Measurements from ENCODE around the gene RPS5.

Gene RPS5

DNA sequence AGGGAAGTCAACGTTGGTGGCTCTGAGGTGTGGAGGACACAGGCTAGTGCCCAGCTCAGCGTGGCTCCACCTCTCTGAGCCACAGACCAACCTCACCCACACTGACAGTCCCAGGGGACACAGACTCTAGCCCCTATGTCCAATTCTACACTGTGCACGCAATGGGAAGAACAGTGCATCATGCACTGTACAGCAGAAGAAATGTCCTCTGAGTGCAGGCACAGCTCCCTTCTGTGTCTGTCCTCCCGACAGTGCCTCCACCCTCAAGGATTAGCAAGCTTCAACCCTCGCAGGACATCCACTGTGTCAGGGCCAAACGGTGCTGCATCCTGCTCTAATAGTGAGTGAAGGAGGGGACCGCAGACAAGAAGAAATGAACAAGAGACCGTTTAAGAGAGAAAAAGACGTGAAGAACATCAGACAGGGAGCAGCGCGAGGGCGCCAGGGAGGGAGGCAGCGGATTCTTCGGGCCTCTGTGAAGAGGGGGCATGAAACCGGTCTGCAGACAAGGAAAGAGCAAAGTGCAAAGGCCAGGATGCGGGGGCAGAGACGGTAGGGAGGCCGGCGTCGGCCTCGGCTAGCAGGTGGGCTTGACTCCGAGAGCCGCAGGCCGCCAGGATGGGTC lies 6.9 kb upstream of the RPS5 start:
- H3K9me3 ChIP-seq (ENCODE audit: insufficient read depth, low read depth, low read length): no peaks in the 10 kb centered on the region
- peak overlapping the region; percentile 55 for H4K12ac ChIP-seq (ENCODE audit: low read depth, low read length)
- H4K91ac ChIP-seq (ENCODE audit: low read depth, low read length): peak overlapping the region; percentile 48
- H2BK12ac ChIP-seq (ENCODE audit: low read length): no peak overlapping the region
- no peak overlapping the region for H3K23ac ChIP-seq (ENCODE audit: low read length)
- H4K8ac ChIP-seq (ENCODE audit: low read depth, low read length): peak overlapping the region; percentile 91
- H2BK5ac ChIP-seq (ENCODE audit: low read depth, low read length, poor library complexity): no peak overlapping the region
- H3K18ac ChIP-seq (ENCODE audit: low read length): peak overlapping the region; percentile 27
- H2AK5ac ChIP-seq (ENCODE audit: low read length): peak overlapping the region; percentile 25
- peak in 1 of 2 donors; percentile 10 for DNase-seq
- H2BK120ac ChIP-seq (ENCODE audit: insufficient read depth, low read length, poor library complexity): no peak overlapping the region
- H3K79me1 ChIP-seq (ENCODE audit: low read length): peaks cover 6% of the 10 kb centered on the region
- H3K27me3 ChIP-seq (ENCODE audit: insufficient read depth, low read length): no peaks in the 10 kb centered on the region
- peak overlapping the region; percentile 59 for H3K14ac ChIP-seq (ENCODE audit: low read length)
- H2AFZ ChIP-seq (ENCODE audit: insufficient read depth, low read length, poor library complexity): peak overlapping the region; percentile 68
- WGBS (ENCODE audit: extremely low coverage, insufficient coverage, insufficient read length): no CpG with 5 or more reads among the region's 24 CpGs
- H3K4me3 ChIP-seq (ENCODE audit: low read depth, low read length): peak overlapping the region; percentile 84
- H3K4ac ChIP-seq (ENCODE audit: low read depth, low read length): peak overlapping the region; percentile 18
- peak overlapping the region; percentile 93 for H3K4me2 ChIP-seq (ENCODE audit: low read length)
- H3K79me2 ChIP-seq (ENCODE audit: control insufficient read depth, insufficient read depth, low read length, poor library complexity): no peaks in the 10 kb centered on the region
- H3K9ac ChIP-seq (ENCODE audit: low read length): peak overlapping the region; percentile 83
- peaks cover 13 to 18% of the 10 kb centered on the region in 2 experiments for H3K4me1 ChIP-seq (ENCODE audit: control insufficient read depth in 1 of 2, insufficient read depth in 2 of 2, low read length in 2 of 2)
- H3K36me3 ChIP-seq (ENCODE audit: control insufficient read depth in 1 of 2, insufficient read depth in 2 of 2, low read length in 2 of 2): no peaks in the 10 kb centered on the region
- peak overlapping the region; percentile 68 for H3K27ac ChIP-seq (ENCODE audit: low read depth, low read length)

- H3K27me3 ChIP-seq (ENCODE audit: insufficient read depth, low read length): no peaks in the 10 kb centered on the region
- no CpG with 5 or more reads among the region's 83 CpGs for WGBS (ENCODE audit: extremely low coverage, insufficient coverage, insufficient read length)
- H2AK5ac ChIP-seq (ENCODE audit: low read length): peak within 1 kb of the TSS; percentile 37
- no peak within 1 kb of the TSS for H3K23ac ChIP-seq (ENCODE audit: low read length)
- peak within 1 kb of the TSS; percentile 91 for H4K8ac ChIP-seq (ENCODE audit: low read depth, low read length)
- peak within 1 kb of the TSS; percentile 85 for H3K9ac ChIP-seq (ENCODE audit: low read length)
- peak within 1 kb of the TSS; percentile 79 for H4K12ac ChIP-seq (ENCODE audit: low read depth, low read length)
- H3K79me2 ChIP-seq (ENCODE audit: control insufficient read depth, insufficient read depth, low read length, poor library complexity): no peaks in the 10 kb centered on the region
- no peaks in the 10 kb centered on the region for H3K36me3 ChIP-seq (ENCODE audit: control insufficient read depth in 1 of 2, insufficient read depth in 2 of 2, low read length in 2 of 2)
- H2BK120ac ChIP-seq (ENCODE audit: insufficient read depth, low read length, poor library complexity): peak within 1 kb of the TSS; percentile 21
- peak within 1 kb of the TSS; percentile 63 for H3K14ac ChIP-seq (ENCODE audit: low read length)
- peak within 1 kb of the TSS; percentile 68 for H3K27ac ChIP-seq (ENCODE audit: low read depth, low read length)
- H3K4ac ChIP-seq (ENCODE audit: low read depth, low read length): peak within 1 kb of the TSS; percentile 54
- H3K9me3 ChIP-seq (ENCODE audit: insufficient read depth, low read depth, low read length): no peaks in the 10 kb centered on the region
- H4K91ac ChIP-seq (ENCODE audit: low read depth, low read length): peak within 1 kb of the TSS; percentile 53
- peaks cover 15 to 25% of the 10 kb centered on the region in 2 experiments for H3K4me1 ChIP-seq (ENCODE audit: control insufficient read depth in 1 of 2, insufficient read depth in 2 of 2, low read length in 2 of 2)
- H2BK5ac ChIP-seq (ENCODE audit: low read depth, low read length, poor library complexity): peak within 1 kb of the TSS; percentile 70
- peak; percentile 100 for DNase-seq
- H2BK12ac ChIP-seq (ENCODE audit: low read length): no peak within 1 kb of the TSS
- peak within 1 kb of the TSS; percentile 68 for H2AFZ ChIP-seq (ENCODE audit: insufficient read depth, low read length, poor library complexity)
- H3K4me2 ChIP-seq (ENCODE audit: low read length): peak within 1 kb of the TSS; percentile 93
- peak within 1 kb of the TSS; percentile 65 for H3K18ac ChIP-seq (ENCODE audit: low read length)
- H3K79me1 ChIP-seq (ENCODE audit: low read length): peaks cover 6% of the 10 kb centered on the region
- H3K4me3 ChIP-seq (ENCODE audit: low read depth, low read length): peak within 1 kb of the TSS; percentile 84
These were observed 6.2 kb upstream of the RPS5 start, which contains the start of gene ZNF837 for GRCh38 chr19:58380662-58381459. ZNF837 (minus strand) TSS chr19:58381030; CDS start chr19:58369332, 11,698 bp downstream.

- WGBS (ENCODE audit: extremely low coverage, insufficient coverage, insufficient read length): no CpG with 5 or more reads among the region's 26 CpGs
These were observed 5.4 kb upstream of the RPS5 start for GRCh38 chr19:58381460-58382212.

GRCh38 chr19:58382997-58383603 lies 4.0 kb upstream of the RPS5 start:
- no peak overlapping the region for H3K18ac ChIP-seq (ENCODE audit: low read length)
- no peak overlapping the region for H3K14ac ChIP-seq (ENCODE audit: low read length)
- H3K79me1 ChIP-seq (ENCODE audit: low read length): peaks cover 17% of the 10 kb centered on the region
- H3K36me3 ChIP-seq (ENCODE audit: control insufficient read depth in 1 of 2, insufficient read depth in 2 of 2, low read length in 2 of 2): peaks cover 1% of the 10 kb centered on the region in 2 experiments
- H3K27ac ChIP-seq (ENCODE audit: low read depth, low read length): no peak overlapping the region
- H3K9me3 ChIP-seq (ENCODE audit: insufficient read depth, low read depth, low read length): no peaks in the 10 kb centered on the region
- H3K9ac ChIP-seq (ENCODE audit: low read length): no peak overlapping the region
- no peak overlapping the region for H3K4me3 ChIP-seq (ENCODE audit: low read depth, low read length)
- H4K8ac ChIP-seq (ENCODE audit: low read depth, low read length): no peak overlapping the region
- peaks cover 23 to 34% of the 10 kb centered on the region in 2 experiments for H3K4me1 ChIP-seq (ENCODE audit: control insufficient read depth in 1 of 2, insufficient read depth in 2 of 2, low read length in 2 of 2)
- no peaks in the 10 kb centered on the region for H3K27me3 ChIP-seq (ENCODE audit: insufficient read depth, low read length)
- no peak overlapping the region for H3K23ac ChIP-seq (ENCODE audit: low read length)
- H4K12ac ChIP-seq (ENCODE audit: low read depth, low read length): no peak overlapping the region
- no peak overlapping the region for H2BK5ac ChIP-seq (ENCODE audit: low read depth, low read length, poor library complexity)
- H2AFZ ChIP-seq (ENCODE audit: insufficient read depth, low read length, poor library complexity): no peak overlapping the region
- no CpG with 5 or more reads among the region's 6 CpGs for WGBS (ENCODE audit: extremely low coverage, insufficient coverage, insufficient read length)
- peaks cover 15% of the 10 kb centered on the region for H3K79me2 ChIP-seq (ENCODE audit: control insufficient read depth, insufficient read depth, low read length, poor library complexity)
- no peak for DNase-seq
- no peak overlapping the region for H4K91ac ChIP-seq (ENCODE audit: low read depth, low read length)
- no peak overlapping the region for H2AK5ac ChIP-seq (ENCODE audit: low read length)
- H2BK120ac ChIP-seq (ENCODE audit: insufficient read depth, low read length, poor library complexity): no peak overlapping the region
- no peak overlapping the region for H3K4ac ChIP-seq (ENCODE audit: low read depth, low read length)
- no peak overlapping the region for H3K4me2 ChIP-seq (ENCODE audit: low read length)
- no peak overlapping the region for H2BK12ac ChIP-seq (ENCODE audit: low read length)

More at GRCh38 chr19:58381460-58382212, 5.4 kb upstream of the RPS5 start:
- peak overlapping the region; percentile 37 for H2AK5ac ChIP-seq (ENCODE audit: low read length)
- H3K9me3 ChIP-seq (ENCODE audit: insufficient read depth, low read depth, low read length): no peaks in the 10 kb centered on the region
- H3K27ac ChIP-seq (ENCODE audit: low read depth, low read length): no peak overlapping the region
- no peaks in the 10 kb centered on the region for H3K27me3 ChIP-seq (ENCODE audit: insufficient read depth, low read length)
- H3K9ac ChIP-seq (ENCODE audit: low read length): peak overlapping the region; percentile 0
- H3K18ac ChIP-seq (ENCODE audit: low read length): no peak overlapping the region
- peak overlapping the region; percentile 64 for H3K4me3 ChIP-seq (ENCODE audit: low read depth, low read length)
- peaks cover 6% of the 10 kb centered on the region for H3K79me2 ChIP-seq (ENCODE audit: control insufficient read depth, insufficient read depth, low read length, poor library complexity)
- H4K91ac ChIP-seq (ENCODE audit: low read depth, low read length): no peak overlapping the region
- no peak for DNase-seq
- no peak overlapping the region for H2BK120ac ChIP-seq (ENCODE audit: insufficient read depth, low read length, poor library complexity)
- H3K4ac ChIP-seq (ENCODE audit: low read depth, low read length): peak overlapping the region; percentile 54
- H2BK5ac ChIP-seq (ENCODE audit: low read depth, low read length, poor library complexity): no peak overlapping the region
- no peak overlapping the region for H3K23ac ChIP-seq (ENCODE audit: low read length)
- peak overlapping the region; percentile 25 for H2AFZ ChIP-seq (ENCODE audit: insufficient read depth, low read length, poor library complexity)
- peak overlapping the region; percentile 63 for H3K14ac ChIP-seq (ENCODE audit: low read length)
- peak overlapping the region; percentile 93 for H3K4me2 ChIP-seq (ENCODE audit: low read length)
- peaks cover 14% of the 10 kb centered on the region for H3K79me1 ChIP-seq (ENCODE audit: low read length)
- H4K12ac ChIP-seq (ENCODE audit: low read depth, low read length): peak overlapping the region; percentile 60
- H3K36me3 ChIP-seq (ENCODE audit: control insufficient read depth in 1 of 2, insufficient read depth in 2 of 2, low read length in 2 of 2): no peaks in the 10 kb centered on the region
- H3K4me1 ChIP-seq (ENCODE audit: control insufficient read depth in 1 of 2, insufficient read depth in 2 of 2, low read length in 2 of 2): peaks cover 17 to 28% of the 10 kb centered on the region in 2 experiments
- H4K8ac ChIP-seq (ENCODE audit: low read depth, low read length): peak overlapping the region; percentile 82
- H2BK12ac ChIP-seq (ENCODE audit: low read length): peak overlapping the region; percentile 17

All from trophoblast cell (in vitro differentiated cells and primary cell).